HG03571 (cell line): ENCODE data around the gene IGFBP2.

Experiments
- ATAC-seq: cut with Tn5 transposase; IDR thresholded peaks from one replicate; pipeline ENCODE4 v1.9.1; 2021; ENCODE audit not compliant: unreplicated experiment

The IGFBP2 gene

DNA sequence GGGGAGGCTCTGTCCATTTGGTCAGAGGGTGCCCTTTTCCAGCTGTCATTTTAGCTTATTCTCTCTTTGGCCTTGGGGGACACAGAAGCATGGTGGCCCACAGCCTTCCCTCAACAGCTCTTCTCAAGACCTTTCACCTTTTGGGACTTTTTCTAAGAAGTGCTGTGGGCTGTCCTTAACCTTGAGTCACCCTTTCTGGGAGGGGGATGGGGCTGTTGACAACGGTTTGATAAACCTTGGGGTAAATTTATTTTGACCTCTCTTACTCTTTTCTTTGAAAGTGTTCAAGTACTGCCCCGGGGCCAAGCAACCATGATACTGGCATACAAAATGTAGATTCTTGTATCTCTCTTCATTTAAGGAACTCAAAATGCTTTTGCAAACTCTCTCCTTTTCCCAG is 48.5 kb downstream of the IGFBP2 start:
- ATAC-seq: no peak

DNA sequence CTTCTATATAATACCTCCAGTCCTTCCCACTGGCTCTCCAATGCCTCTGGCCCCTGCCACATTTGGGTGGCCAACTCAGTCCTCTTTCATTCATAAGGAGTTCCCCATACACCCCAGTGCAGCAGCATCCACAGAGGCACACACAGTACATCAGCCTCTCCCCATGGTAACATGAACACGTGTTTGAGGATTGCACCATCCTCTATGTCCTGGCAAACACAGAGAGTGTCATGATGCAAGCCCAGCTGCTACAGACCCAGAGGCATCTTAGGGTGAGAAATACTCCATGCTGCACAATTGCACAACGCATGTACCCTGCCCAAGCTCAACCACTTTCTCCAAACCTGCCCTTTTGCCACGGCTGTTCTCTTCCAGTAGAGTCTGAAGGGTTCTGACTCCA is 50.6 kb downstream of the IGFBP2 start:
- no peak for ATAC-seq

DNA sequence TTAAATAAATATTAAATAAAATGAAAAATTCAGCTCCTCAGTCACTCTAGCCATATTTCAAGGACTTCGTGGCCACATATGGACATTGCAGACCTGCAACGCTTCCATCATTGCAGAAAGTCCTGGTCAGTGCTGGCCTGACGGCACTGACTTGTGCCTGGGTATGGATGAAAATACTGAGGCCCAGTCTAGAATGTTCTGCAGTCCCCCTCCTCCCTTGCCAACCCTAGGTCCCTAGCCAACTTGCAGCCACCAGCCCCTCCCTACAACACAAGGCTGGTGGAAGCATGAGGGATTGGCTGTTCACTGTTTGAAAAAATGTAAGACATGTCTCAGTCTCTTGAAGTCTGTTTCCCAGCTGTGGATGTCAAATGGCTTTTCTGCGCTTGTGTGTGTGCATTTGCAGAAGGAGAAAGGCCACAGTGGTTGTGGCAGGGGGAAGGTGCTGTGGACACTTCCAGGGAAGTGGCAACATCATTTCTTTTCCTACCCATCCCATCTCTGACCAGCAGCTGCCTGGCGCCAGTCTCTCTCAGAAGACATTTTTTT is 52.2 kb downstream of the IGFBP2 start:
- ATAC-seq: no peak

DNA sequence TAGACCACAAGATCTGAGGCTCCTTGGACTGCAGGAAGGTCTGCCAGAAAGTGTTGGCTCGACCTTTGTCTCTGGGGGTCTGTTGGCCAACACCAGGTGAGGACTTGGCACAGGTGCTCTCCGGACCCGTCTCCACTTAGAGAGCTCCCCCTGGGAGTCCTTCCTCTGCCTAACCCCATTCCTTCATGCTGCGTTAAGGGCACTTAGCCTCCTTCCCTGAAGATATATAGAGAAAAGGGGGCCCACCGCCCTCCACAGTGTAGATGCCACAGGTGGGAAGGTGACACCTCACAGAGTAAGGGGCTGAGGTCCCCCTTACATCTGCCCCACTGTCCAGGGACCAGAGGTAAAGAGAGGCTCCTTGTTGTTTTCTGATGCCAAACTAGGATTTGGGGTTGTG is 53.9 kb downstream of the IGFBP2 start:
- ATAC-seq: no peak

DNA sequence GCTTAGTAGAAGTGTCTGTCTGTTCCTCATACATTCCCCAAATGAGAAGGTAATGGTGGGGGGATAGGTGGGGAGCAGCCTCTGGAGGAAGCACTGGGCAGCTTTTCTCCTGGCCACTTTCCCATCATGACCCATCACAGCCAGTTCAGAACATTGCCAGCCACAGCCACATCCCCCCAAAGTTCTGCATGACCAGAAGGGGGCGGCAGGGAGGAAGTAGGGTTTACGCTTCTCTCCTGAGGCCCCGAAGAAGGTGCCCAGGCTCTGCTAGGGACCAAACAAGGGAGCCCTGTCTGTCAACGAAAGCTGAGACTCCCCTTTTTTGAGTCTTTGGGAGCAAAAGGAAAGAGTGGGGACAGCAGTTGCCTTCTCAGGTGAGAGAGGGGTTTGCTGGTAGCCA is 54.4 kb downstream of the IGFBP2 start:
- ATAC-seq: no peak

DNA sequence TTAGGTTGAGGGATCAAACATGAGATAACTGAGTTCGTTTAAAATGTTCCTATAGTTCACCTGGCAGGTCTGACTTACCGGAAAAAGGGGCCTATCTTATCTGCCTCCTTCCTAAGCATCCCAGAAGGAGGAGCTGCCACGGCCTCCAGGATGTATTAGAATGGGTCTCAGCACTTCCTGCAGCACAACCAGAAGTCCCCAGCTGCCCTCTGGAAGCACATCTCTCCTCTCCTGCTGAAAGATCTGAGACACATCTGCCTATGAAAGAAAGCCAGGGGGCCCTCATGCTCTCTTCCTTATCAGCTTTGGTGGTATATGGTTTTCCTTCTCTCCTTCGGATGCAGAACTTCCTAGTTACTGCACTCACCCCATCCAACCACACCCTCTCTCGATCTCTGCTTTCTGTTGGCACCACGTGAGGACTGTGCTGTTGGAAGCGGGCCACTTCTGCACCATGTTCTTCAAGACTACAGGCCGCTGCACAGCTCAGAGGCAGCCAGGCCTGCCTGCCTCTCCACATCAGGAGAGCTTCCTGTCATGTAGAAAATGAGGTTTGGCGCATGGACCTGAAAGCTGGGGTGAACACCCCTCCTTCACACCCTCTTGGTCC is 55.6 kb downstream of the IGFBP2 start:
- ATAC-seq: no peak

DNA sequence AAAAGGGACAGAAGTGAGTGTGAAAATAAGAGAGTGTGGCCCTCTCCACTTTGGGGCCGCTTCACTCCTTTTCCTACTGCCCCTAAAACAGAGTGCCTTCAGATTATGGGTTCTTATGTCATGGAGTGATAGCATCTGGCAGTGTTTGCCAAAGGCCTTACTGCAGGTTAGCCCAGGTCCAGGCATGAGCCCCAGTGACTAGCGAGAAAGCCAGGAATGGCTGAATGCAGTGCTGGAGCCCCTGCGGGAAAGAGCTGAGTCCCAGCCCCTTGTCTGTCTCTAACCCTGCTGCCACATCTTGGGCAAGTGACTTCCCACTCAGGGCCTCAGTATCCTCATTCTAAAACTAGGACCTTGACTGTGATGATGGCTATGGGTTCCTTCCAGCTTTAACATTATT is 56.2 kb downstream of the IGFBP2 start:
- ATAC-seq: no peak

DNA sequence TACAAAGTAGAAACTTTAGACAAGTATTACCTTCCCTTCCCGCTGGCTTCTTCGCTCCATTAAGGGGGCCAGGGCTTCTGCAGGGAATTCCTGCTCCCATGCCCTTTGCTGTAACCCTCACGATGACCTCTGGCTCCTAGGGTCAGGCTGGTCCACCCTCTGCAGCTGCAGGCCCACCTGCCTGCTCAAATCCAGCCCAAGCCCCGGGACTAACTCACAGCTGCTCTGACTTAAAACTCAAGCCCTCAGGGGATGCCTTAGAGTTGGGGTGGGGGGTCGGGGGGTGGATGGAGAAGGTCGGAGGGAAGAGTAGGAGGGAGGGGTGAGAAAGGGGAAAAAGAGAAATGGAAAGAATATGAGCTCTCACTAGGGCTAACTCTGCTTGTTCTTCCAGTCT is 57.2 kb downstream of the IGFBP2 start:
- ATAC-seq: no peak

DNA sequence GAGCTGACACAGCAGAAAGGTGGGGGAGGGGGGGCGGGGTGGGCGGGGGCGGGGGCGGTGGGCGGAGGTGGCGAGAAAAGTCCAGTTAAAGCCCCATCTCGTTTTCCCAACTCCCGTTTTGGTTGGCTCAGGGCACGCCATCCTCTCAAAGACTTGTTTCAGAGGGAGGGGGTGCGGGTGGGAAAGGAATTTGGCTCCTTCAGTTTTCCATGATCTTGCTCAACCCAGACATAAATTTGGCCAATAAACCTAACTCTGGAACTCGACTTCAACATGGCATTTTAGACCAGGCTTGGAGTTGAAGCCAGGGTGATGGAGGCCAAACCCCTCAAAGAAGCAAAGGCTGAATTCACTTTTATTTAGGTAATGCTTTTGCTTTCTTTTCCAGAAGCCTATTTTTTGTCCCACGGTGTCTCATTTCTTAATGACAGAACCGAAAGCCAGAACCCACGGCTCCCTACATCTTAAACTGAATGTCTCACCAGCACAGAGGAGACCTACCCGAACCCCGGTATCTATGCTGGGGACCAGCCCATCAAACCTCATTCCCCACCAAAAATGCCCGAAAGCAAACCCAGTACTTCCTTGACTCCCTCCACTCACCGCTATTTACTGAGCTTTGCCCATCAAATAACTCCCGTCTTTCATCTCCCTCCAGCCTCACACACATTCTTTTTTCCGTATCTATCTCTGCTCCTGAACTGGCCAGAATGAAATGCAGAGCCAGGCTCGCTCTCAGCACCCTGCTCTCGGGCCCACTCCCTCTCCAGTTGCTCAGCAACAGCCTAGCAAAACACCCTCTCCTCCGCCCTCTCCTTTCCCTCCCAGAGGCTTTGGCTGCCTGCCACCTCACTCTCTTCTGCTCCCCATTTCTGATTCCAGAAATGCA is 57.9 kb downstream of the IGFBP2 start:
- no peak for ATAC-seq

DNA sequence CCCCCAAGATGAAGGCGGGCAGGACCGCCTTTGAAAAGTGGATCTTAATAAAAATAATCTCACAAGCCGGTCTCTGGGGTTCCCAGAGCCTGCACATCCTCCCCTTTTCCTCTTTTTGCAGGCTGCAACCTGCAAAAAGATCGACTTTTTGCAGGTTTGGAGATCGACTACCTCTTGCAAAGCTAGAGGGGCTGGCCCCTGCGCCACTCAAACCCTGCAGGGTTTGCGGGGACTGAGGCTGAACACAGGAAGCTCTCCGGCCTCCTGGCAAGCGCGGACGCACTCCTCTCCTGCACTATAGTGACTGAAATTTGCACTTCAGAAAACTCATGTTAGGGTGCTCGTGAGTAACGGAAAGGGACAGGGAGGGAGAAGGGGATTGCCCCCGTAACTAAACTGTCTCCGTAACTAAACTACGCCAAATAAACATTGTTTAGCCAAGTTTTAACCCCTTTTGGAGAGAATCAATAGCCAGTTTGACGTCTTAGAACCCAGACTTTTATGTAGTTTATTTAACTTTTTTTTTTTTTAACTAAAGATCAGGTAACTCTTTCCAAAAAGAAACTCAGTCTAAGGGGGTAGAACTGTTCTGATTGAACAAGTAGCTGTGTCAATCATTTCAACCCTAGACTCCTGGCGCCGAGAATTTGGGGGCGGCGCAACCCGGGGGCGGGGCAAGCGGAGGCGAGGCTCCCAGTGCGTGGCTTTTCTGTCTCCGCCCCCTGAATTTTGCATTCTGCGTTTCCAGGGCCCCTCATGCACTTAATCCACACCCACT is 59.6 kb downstream of the IGFBP2 start:
- no peak for ATAC-seq

DNA sequence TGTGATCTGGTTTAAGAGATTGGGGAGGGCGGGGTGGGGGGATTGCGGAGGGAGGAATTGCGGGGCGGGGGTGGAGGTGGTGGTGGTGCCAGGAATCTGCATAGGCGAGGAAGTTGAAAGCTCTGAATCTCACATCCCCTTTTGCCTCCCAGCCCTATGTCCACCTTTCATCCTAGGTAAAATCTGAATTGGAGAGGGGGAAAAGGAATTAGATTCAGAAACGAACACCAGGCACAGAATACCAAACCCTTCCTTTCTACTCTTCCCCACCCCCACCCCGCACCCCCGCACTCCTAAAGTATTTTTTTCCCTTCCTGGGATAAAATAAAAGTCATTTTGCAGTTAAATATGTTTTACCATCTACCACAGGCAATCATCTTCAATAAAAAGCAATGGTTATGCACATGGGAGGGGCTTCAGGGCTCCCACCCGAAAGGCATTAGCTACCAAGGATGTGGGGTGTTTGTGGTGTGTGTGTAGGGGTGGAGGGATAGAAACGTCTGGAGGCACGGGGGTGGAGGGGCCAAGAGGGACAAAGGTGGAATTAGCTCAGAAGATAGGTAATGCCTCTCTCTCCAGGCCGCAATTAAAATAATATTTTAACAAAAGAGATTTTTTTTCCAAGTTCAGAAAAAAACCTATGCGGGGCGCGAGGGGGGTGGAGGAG is 60.3 kb downstream of the IGFBP2 start:
- no peak for ATAC-seq

DNA sequence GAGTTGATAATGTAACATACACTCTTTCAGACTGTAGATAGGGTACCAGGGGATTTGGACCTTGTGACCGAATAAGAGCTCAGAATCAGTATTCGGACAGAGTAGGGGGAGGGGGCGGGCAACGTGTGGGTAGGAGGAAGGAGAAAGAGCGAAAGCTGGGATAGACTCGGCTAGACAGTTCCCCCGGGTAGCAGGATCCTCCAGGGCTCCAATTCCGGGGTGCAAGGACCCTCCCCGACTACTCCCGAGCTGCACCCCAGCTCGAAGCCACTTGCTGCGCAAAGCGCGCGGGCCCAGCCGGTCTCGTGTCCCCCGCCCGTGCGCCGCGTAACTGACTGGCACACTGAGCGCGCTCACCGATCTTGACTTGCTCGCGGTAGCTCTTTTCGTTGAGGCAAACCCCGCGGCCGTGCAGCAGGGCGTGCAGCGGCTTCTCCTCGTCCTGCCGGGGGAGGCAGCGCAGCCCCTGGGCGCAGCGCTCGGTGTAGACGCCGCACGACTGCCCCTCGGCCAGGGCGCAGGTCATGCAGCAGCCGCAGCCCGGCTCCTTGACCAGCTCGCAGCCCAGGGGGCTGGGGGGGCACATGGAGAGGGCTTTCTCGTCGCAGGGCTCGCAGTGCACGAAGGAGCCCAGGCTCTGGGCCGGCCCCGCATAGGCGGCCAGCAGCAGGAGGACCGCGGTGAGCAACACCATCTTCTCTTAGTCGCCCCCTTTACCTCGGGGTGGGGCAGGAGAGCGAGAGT is 61.0 kb downstream of the IGFBP2 start:
- no peak for ATAC-seq

DNA sequence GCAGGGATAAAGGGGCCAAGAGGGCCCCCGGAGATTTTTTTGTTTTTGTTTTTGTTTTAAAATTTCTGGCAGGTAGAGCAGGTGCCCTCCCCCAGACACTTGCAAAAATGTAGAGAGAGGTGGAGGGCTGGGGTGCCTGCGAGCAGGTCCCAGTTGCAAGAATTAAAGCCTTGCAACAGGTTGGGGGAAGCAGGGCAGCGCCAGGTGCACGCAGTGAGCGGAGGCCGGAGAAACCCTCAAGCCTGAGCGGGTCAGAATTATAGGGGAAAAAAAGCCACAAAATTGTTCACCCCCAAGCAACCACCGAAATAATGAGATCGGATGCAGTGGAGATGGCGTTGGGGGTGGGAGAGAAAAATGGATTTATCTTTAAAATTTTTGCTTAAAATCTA is 61.6 kb downstream of the IGFBP2 start:
- no peak for ATAC-seq

DNA sequence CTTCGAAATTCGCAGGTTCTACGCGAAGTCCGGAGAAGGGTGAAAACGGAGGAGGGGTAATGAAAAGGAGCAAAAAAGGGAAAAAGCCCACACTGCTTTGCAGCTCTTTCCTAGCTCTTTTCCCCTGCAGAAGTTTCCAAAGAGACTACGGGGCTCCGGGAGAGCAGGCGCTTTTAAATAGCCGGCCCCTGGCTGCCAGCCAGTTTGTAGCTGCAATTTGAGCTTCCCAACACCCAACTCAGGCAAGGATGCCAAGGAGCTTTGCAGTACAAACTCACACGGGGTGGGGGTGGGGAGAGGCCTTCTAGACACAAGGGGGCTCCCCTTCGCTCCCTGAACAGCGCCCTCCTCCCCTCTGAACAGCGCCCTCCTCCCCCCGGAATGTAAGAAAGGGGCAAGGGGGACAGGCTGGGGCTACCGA is 62.2 kb downstream of the IGFBP2 start, which contains the start of gene IGFBP5:
Gene IGFBP5, minus strand, starts transcription at position 149 of the 421 bp plus-strand sequence. CDS start 774 bp downstream, outside the sequence.
- no peak for ATAC-seq

DNA sequence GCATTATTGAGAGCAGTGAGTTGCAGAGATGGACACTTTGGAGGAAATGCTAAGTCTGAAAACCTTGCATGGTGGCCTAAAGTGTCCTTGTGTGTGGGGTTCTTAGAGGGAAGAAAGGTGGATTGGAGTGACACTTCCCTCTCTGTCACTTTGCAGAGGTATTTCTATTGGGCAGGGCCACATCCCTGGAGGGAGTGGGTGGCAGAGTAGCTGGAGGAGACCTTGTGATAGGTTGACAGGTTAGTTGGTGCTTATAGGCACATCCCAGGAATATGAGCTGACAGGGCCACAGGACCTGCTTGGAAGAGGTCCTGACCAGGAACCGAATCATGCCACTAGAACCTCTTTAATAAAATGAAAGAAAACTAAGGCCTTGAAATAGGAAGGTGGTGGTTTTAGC is 63.1 kb downstream of the IGFBP2 start:
- ATAC-seq: no peak

DNA sequence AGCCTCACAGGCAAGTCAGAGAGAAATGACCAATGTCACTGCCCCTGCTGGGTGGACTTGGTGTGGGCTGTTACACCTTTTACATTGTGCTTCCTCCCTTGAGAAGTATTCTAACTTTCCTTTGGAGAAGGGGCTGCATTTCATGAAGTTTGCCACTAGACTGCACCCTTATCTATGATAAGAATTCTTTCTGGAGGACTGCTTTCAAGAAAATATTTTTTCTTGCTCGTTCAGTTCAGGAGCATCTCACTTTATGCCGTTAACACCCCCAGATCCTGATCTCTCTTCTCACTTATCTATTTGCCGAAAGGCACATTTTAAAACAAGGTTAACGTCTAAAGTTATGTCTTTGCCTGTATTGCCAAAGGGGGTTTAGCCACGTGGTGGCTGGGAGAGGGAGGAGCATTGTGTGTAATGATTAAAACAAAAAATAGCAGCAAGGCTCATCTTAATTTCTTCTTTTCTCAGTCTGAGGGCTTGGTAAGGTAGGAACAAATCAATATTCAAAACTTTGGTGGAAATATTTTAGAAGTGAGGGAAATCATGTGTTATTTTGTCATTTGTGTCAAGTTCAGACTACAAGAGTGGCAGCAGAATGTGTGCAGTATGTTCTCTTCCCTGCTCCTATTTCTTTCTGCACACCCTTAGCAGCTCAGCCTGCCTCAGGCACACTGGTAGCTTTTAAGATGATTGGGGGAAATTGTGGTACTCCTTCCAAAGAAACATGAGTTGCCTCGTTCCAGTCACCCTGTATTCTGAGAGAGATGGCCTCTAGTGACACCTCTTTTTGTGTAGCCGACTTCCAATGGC is 63.7 kb downstream of the IGFBP2 start:
- ATAC-seq: no peak

DNA sequence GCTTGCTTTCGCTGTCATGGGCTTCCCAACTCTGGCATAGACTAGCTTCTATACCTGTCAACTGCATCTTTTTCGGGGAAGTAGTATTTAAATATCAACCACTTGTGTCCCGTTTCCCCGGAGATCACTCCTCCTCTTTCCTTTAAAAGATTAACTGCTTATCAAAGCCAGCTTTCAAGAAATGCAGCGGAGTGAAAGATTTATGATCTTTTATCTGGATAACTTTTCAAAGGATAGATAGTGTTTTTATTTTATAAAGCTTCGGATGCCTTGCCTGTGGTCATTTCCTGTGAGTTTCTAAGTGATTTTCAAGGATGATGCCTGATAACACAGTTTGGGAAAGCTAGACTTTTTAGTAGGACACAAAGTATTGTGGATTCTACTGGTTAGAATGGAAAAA is 65.1 kb downstream of the IGFBP2 start:
- no peak for ATAC-seq

DNA sequence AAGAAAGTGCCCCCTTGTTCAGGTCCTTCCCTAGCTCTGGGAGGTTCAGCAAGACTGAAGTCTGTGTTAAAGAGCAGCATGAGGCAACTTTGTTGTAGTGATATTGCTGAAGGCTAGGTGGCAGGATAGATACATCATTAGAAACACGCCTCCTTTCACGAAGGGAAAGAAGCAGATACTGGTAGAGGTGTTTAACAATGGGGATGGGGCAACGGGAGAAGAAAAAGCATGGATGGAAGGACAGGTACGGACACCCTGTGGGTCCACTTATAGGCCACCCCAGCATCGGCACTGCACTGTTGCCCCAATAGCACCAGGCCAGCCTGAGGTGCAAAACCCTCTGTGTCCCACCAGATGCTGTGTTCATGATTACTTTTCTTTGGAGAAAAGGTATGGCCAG is 65.7 kb downstream of the IGFBP2 start:
- no peak for ATAC-seq

DNA sequence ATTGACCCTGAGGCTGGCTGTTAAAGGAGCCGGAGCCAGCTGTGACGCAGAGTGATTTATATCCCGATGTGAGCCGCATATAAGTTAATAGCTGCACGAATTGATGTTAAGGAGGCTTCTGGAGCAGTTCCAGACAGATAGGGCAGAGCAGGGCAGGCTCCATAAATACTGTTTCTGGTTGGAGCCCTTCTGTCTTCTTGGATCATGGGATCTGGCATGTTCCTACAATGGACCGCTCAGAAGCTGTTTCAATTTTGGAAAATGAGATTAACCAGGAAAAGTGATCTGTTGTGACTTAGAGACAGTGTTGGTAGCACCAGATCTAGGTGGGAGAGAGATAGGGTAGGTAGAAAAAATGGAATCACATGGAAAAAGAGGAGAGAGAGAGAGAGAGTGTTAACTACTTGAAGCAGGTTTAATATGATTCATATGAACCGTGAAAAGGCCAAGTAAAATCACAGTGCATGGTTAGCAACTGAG is 66.9 kb downstream of the IGFBP2 start:
- no peak for ATAC-seq
